ENCODE data around the gene RENBP.
A peak's percentile ranks its signal among the peaks of the same experiment; 100 is the strongest.

RENBP gene

GRCh38 chrX:153900831-153901752, 43.4 kb downstream of the RENBP start:
- DNase-seq (ENCODE audit: low read depth in 2 of 2, low spot score in 1 of 2): peak; percentile 12 to 40

GRCh38 chrX:153897899-153898298, 46.5 kb downstream of the RENBP start:
- DNase-seq (ENCODE audit: low read depth in 2 of 2, low spot score in 1 of 2): no peak

GRCh38 chrX:153889123-153889522, 55.3 kb downstream of the RENBP start:
- DNase-seq (ENCODE audit: low read depth in 2 of 2, low spot score in 1 of 2): no peak

GRCh38 chrX:153888344-153888743, 56.1 kb downstream of the RENBP start:
- no peak for DNase-seq (ENCODE audit: low read depth in 2 of 2, low spot score in 1 of 2)

GRCh38 chrX:153887385-153887784, 57.1 kb downstream of the RENBP start:
- DNase-seq (ENCODE audit: low read depth in 2 of 2, low spot score in 1 of 2): no peak

- no peak for DNase-seq (ENCODE audit: low read depth in 2 of 2, low spot score in 1 of 2)
Measured at GRCh38 chrX:153886915-153887314, 57.5 kb downstream of the RENBP start.

- DNase-seq (ENCODE audit: low read depth in 2 of 2, low spot score in 1 of 2): no peak
Measured at GRCh38 chrX:153885968-153886903, 58.2 kb downstream of the RENBP start, which contains the start of gene L1CAM. TSS of gene L1CAM (minus strand) at chrX:153886173. CDS start at chrX:153875836, 10,337 bp downstream.

Measured in stimulated activated CD8-positive, alpha-beta memory T cell treated with anti-CD3 and anti-CD28 coated beads, Interleukin-4, amount 100 ng/mL, for 4 hours (primary cell).